ENCODE results near the gene TMEM171. TPM values are rescaled to one million over a fixed set of nuclear protein-coding genes. Genes with fewer than 3 reads are reported as not detected.

TMEM171 gene
- total and polyA plus RNA-seq, 10 donors, result 1.9 to 38.0 (median 19.5) TPM

DNA sequence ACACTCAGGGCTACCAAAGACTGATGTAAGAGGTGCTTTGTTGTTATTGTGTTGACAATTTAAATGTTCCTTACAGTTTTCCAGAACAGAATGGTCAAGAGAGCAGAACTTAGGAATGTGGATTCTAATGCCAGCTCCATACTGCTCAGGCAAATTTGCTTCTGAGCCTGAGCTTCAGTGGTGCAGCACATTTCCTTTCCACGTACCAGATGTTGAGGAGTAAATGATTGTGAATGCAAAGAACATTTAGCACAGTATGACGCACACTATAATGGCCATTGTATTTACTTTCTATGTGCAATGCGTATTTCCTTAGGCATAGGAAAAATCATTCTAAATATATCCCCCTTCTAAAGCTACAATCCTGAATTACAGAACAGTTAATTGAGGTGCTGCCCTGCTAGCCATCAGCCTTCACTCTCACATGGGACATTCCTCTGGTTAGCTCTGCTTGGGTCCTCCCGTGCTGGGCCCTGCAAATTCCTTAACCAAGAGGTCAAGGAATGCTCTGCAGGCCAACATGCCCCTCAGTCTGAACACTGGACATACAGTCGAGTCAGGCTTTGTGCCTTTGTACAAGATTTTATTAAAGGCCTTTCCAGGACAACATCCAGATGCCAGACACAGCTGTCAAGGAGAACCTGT is 31.5 kb downstream of the TMEM171 start:
- Histone ChIP-seq H3K4me1 (no peaks in the 10 kb centered on the region), H3K4me3 (no peak overlapping the region), H3K27me3 (replicated peaks in 1 of 7) (peaks cover 0 to 58% (median 4%) of the 10 kb centered on the region in 7 donors), H3K9me3 (no peaks in the 10 kb centered on the region), H3K27ac (no peak overlapping the region), H3K36me3 (no peaks in the 10 kb centered on the region)
- intact Hi-C loops (cut with DNase I; ENCODE audit: low total_unique reads), result no loop called here
- TF ChIP-seq POLR2AphosphoS5 (IDR thresholded peaks at IDR 0.05) (no peak), POLR2A (IDR thresholded peaks at IDR 0.05) (no peak)
- TF ChIP-seq, protein P1, sequence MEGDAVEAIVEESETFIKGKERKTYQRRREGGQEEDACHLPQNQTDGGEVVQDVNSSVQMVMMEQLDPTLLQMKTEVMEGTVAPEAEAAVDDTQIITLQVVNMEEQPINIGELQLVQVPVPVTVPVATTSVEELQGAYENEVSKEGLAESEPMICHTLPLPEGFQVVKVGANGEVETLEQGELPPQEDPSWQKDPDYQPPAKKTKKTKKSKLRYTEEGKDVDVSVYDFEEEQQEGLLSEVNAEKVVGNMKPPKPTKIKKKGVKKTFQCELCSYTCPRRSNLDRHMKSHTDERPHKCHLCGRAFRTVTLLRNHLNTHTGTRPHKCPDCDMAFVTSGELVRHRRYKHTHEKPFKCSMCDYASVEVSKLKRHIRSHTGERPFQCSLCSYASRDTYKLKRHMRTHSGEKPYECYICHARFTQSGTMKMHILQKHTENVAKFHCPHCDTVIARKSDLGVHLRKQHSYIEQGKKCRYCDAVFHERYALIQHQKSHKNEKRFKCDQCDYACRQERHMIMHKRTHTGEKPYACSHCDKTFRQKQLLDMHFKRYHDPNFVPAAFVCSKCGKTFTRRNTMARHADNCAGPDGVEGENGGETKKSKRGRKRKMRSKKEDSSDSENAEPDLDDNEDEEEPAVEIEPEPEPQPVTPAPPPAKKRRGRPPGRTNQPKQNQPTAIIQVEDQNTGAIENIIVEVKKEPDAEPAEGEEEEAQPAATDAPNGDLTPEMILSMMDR (IDR thresholded peaks at IDR 0.05 in 8 of 11, conservative IDR thresholded peaks at IDR 0.05 in 3 of 11), result no peak
- WGBS, 5 donors, result 65 to 87% (median 73%) methylated on average over 5 of the region's 5 CpGs
- no peak for DNase-seq

DNA sequence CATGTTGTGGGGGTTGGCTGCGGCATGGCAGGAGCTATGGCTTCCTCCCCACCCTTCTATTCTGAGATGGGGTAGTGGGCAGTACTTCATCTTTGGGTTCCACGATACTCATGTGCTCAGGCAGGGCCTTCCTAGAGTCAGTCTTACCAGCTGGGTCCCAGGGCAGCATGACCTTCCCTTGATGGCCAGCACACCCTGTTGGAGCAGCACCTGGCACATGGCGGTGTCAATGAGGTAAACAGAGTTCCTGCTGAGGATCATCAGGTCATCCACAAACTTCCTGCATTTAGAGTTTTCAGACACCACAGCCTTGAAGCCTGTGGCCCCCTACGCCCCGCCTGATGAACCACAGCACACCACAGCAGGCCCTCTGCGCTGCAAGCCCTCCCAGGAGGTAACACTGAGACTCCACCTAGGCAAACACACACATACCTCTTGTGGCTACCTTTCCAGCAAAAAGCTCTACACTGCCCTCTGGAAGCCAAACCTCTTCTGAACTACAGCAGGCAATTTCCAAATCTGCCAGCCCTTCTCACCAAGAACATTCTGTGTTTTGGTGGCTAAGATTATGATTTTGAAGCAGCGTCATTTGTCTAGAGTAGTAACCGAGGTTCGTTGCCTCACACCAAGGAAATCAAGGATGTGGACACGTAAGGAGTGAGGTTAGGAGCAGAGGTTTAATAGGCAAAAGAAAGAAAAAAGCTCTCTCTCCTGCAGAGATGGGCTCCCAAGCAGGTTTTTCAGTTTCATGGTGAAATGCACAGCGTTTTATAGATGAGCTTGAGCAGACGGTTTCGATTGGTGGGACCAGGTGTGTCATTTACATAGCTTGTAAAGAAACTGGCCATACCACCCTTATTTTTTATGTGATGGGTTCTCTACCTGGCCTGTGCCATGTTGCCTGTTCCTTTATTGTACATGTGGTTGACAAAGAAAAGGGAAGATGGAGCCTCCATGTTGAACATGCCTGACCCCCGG is 32.3 kb downstream of the TMEM171 start:
- intact Hi-C loops (cut with DNase I; ENCODE audit: low total_unique reads), result no loop called here
- Histone ChIP-seq H3K27ac (no peak overlapping the region), H3K4me1 (no peaks in the 10 kb centered on the region), H3K36me3 (no peaks in the 10 kb centered on the region), H3K9me3 (no peaks in the 10 kb centered on the region), H3K4me3 (no peak overlapping the region), H3K27me3 (replicated peaks in 1 of 7) (peaks cover 0 to 61% (median 4%) of the 10 kb centered on the region in 7 donors)
- DNase-seq, result no peak
- TF ChIP-seq, protein P1 (IDR thresholded peaks at IDR 0.05 in 8 of 11, conservative IDR thresholded peaks at IDR 0.05 in 3 of 11), result no peak
- TF ChIP-seq POLR2AphosphoS5 (IDR thresholded peaks at IDR 0.05) (no peak), POLR2A (IDR thresholded peaks at IDR 0.05) (no peak)
- WGBS, 5 donors, result 74 to 93% (median 79%) methylated on average over 12 to 14 of the region's 14 CpGs

DNA sequence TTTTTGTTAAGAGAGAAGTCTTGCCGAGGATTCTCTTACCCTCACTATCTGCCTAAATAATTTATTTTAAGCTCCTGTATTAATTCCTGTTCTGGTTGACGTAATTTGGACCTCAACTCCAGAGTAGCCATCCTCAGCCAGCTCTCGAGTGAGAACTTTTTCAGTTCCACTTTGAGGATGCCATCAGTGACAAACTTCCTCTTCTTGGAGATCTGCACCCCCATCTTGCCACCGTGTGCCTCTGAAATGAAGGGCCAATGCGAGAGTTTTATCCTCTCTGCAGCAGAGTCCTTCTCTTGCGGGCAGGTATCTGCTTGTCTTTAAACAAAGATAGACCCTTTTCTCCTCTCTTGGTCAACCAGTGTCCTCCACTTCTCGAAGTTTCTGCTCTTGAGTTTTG is 33.1 kb downstream of the TMEM171 start:
- 55 to 65% (median 60%) methylated on average over 7 of the region's 7 CpGs for WGBS, 5 donors
- Histone ChIP-seq H3K4me1 (no peaks in the 10 kb centered on the region), H3K4me3 (no peak overlapping the region), H3K36me3 (no peaks in the 10 kb centered on the region), H3K9me3 (no peaks in the 10 kb centered on the region), H3K27ac (no peak overlapping the region), H3K27me3 (replicated peaks in 1 of 7) (peaks cover 0 to 69% (median 4%) of the 10 kb centered on the region in 7 donors)
- intact Hi-C loops (cut with DNase I; ENCODE audit: low total_unique reads), result no loop called here
- no peak for TF ChIP-seq POLR2A (IDR thresholded peaks at IDR 0.05)
- TF ChIP-seq, protein P1 (IDR thresholded peaks at IDR 0.05 in 8 of 11, conservative IDR thresholded peaks at IDR 0.05 in 3 of 11), result no peak
- no peak for DNase-seq

All from spleen (tissue), 11 donors.